ENCODE data around the gene NDST4.
"Not testable (repeated sequence)": the region's sequence is repeated elsewhere in the genome, so short reads cannot be mapped to it uniquely, and the experiment has no call there.

Gene NDST4

GRCh38 chr4:115076691-115077090 is 36.7 kb downstream of the NDST4 start:
- FAIRE-seq (no peak), DNase-seq (ENCODE audit: extremely low spot score, insufficient read length, low read depth) (no peak)

GRCh38 chr4:115058533-115058932 is 54.9 kb downstream of the NDST4 start:
- DNase-seq (ENCODE audit: extremely low spot score, insufficient read length, low read depth) (no peak), FAIRE-seq (no peak)

- no peak for DNase-seq (ENCODE audit: extremely low spot score, insufficient read length, low read depth)
- no peak for FAIRE-seq
Measured at GRCh38 chr4:115054836-115055235, 58.6 kb downstream of the NDST4 start.

GRCh38 chr4:115053313-115053712 is 60.1 kb downstream of the NDST4 start:
- FAIRE-seq (no peak), DNase-seq (ENCODE audit: extremely low spot score, insufficient read length, low read depth) (no peak)

- DNase-seq (ENCODE audit: extremely low spot score, insufficient read length, low read depth) (no peak), FAIRE-seq (no peak)
Measured at GRCh38 chr4:115042496-115042895, 70.9 kb downstream of the NDST4 start.

GRCh38 chr4:115030281-115030680 is 83.1 kb downstream of the NDST4 start:
- DNase-seq (ENCODE audit: extremely low spot score, insufficient read length, low read depth) = no peak
- no peak for FAIRE-seq

GRCh38 chr4:115028682-115029410 is 84.6 kb downstream of the NDST4 start:
- FAIRE-seq = no peak
- no peak for DNase-seq (ENCODE audit: extremely low spot score, insufficient read length, low read depth)

GRCh38 chr4:114999880-115000279 is 113.5 kb downstream of the NDST4 start:
- no peak for FAIRE-seq

GRCh38 chr4:114998316-114998715 is 115.1 kb downstream of the NDST4 start:
- DNase-seq (ENCODE audit: extremely low spot score, insufficient read length, low read depth) (no peak), FAIRE-seq (no peak)

More at GRCh38 chr4:114999880-115000279, 113.5 kb downstream of the NDST4 start:
- DNase-seq (ENCODE audit: extremely low spot score, insufficient read length, low read depth) = no peak

GRCh38 chr4:114997576-114998247 is 115.7 kb downstream of the NDST4 start:
- FAIRE-seq = no peak
- no peak for DNase-seq (ENCODE audit: extremely low spot score, insufficient read length, low read depth)

- DNase-seq (ENCODE audit: extremely low spot score, insufficient read length, low read depth) (no peak), FAIRE-seq (no peak)
Measured at GRCh38 chr4:114986133-114986532, 127.3 kb downstream of the NDST4 start.

- FAIRE-seq (no peak), DNase-seq (ENCODE audit: extremely low spot score, insufficient read length, low read depth) (no peak)
Measured at GRCh38 chr4:114980932-114981708, 132.3 kb downstream of the NDST4 start.

GRCh38 chr4:114980399-114980798 is 133.0 kb downstream of the NDST4 start:
- not testable (repeated sequence) for FAIRE-seq; DNase-seq (ENCODE audit: extremely low spot score, insufficient read length, low read depth)

GRCh38 chr4:114976901-114977300 is 136.5 kb downstream of the NDST4 start:
- DNase-seq (ENCODE audit: extremely low spot score, insufficient read length, low read depth) (no peak), FAIRE-seq (no peak)

GRCh38 chr4:114964026-114964425 is 149.4 kb downstream of the NDST4 start:
- no peak for DNase-seq (ENCODE audit: extremely low spot score, insufficient read length, low read depth)
- no peak for FAIRE-seq

- no peak for FAIRE-seq
- no peak for DNase-seq (ENCODE audit: extremely low spot score, insufficient read length, low read depth)
Measured at GRCh38 chr4:114945616-114946015, 167.8 kb downstream of the NDST4 start.

GRCh38 chr4:114941503-114941902 is 171.9 kb downstream of the NDST4 start:
- FAIRE-seq (no peak), DNase-seq (ENCODE audit: extremely low spot score, insufficient read length, low read depth) (no peak)

GRCh38 chr4:114927881-114928280 is 185.5 kb downstream of the NDST4 start:
- DNase-seq (ENCODE audit: extremely low spot score, insufficient read length, low read depth) (no peak), FAIRE-seq (no peak)

GRCh38 chr4:114926583-114926982 is 186.8 kb downstream of the NDST4 start:
- no peak for DNase-seq (ENCODE audit: extremely low spot score, insufficient read length, low read depth)
- no peak for FAIRE-seq

- DNase-seq (ENCODE audit: extremely low spot score, insufficient read length, low read depth) = no peak
- FAIRE-seq = no peak
Measured at GRCh38 chr4:114924311-114924710, 189.1 kb downstream of the NDST4 start.

GRCh38 chr4:114922592-114922933 is 190.9 kb downstream of the NDST4 start:
- FAIRE-seq = no peak
- no peak for DNase-seq (ENCODE audit: extremely low spot score, insufficient read length, low read depth)
